Stimulated activated CD4-positive, alpha-beta T cell treated with anti-CD3 and anti-CD28 coated beads, Interleukin-2, amount 100 ng/mL, for 4 hours (primary cell): ENCODE measurements around the gene SMC4.

Experiments used
- DNase-seq: peaks from one replicate; pipeline ENCODE4 v3.0.0-alpha.2; 2020; ENCODE audit warnings: low read depth

SMC4 gene

DNA sequence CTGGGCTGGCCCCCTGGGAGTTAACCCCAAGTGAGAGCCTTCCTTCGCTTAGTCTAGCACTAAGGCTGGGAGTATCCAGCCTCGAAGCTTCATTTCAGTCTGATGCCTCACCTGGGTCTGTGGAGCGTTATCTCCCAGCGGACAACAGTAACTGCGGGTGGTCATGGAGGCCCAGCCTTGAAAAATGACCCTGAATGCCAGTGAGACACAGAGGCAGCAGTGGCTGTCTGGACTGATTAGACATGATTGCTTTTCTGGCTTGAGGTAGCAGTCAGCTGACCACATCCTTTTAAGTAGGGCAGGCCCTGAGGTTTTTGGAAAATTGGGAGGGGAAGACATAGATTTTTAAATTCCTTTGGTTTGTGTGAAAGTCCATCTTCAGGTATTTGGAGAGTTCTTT lies 78.3 kb downstream of the SMC4 start:
- DNase-seq, result no peak

DNA sequence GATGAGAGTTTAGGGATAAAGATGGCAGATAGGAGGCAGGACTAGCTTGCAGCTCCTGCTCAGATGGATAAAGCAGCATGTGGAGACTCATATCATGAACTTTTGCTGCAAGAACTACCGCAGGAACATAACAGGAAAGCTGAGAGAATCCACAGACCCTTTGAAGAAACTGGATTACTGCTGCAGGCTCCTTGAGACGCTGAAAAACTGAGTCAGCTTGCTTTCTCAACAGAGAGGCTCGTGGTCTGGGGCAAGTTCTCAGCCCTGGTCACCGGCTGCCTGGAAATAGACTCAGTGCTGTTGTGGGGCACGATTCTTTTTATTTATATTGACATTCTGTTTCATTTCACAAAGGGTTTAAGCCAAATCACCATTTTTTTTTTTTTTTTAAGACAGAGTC lies 78.9 kb downstream of the SMC4 start:
- DNase-seq, result no peak

DNA sequence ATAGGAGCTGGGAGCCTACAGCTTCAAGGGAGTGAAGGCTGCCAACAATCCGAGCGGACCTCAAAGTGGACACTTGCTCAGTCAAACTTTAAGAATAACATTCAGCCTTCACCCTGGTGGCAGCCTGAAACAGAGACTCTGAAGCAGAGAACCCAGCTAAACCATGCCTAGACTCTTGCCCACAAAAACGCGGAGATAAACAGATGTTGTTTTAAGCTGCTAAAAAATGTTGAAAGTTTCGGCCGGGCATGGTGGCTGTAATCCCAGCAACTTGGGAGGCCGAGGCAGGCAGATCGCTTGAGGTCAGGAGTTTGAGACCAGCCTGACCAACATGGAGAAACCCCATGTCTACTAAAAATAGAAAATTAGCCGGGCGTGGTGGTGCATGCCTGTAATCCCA lies 79.9 kb downstream of the SMC4 start:
- DNase-seq, result no peak

DNA sequence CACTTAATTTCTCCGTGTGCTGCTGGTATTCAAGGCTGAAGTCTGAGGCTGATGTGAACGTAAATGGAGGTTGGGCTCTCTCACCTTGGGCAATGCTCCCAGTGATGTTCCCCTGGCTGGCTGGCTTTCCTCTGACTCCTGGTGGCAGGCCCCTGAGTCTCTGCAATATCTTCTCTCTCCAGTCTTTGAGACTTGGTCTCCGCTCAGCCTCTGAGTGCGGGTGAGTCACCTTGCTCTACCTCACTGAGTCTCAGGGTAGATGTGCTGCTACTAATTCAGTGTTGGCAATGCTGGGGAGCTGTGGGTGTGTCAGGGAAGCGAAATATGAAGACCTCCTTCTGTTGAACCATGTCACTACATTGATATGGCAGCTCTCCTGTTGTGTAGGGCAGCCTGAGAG lies 81.5 kb downstream of the SMC4 start:
- no peak for DNase-seq

DNA sequence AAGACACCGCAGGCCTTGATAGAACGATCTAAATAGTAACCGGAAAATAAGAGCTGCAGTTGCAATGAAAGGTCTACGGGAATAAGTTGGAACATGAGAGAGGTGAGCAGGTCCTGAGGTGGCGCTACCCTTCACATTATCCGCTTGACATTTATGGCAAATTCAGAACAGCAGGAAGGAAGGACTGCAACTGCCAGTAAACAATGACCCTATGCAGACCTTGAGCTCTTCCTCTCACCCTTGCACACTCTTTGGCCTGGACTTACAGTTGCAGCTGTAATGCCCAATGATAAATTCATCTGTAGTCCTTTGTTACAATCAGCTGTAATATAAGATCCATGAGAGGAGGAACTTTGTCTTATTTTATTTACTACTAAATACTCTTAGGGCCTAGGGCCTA lies 82.4 kb downstream of the SMC4 start:
- DNase-seq, result no peak

DNA sequence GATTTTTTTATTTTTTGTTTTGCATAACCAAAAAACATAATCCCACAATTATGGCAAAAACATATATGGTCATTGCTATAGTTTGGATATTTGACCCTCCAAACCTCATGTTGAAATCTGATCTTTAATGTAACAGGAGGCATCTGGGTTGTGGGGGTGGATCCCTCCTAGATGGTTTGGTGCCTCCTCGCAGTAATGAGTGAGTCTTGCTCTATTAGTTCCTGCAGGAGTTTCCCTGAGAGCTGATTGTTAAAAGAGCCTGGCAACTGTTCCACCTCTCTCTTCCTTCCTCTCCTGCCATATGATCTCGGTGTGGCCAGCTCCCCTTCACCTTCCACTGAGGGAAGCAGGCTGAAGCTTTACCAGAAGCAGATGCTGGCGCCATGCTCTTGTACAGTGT lies 83.3 kb downstream of the SMC4 start:
- DNase-seq, result no peak
